DMS 273 (cell line): ENCODE measurements around the gene GKN1.
"Not testable (repeated sequence)": the region's sequence is repeated elsewhere in the genome, so short reads cannot be mapped to it uniquely, and the experiment has no call there.

ENCODE experiments used
- DNase-seq: peaks from one replicate; lab custom pipeline; 2025; ENCODE audit not compliant: unreplicated experiment; lab: John Stamatoyannopoulos, UW

Gene GKN1, protein sequence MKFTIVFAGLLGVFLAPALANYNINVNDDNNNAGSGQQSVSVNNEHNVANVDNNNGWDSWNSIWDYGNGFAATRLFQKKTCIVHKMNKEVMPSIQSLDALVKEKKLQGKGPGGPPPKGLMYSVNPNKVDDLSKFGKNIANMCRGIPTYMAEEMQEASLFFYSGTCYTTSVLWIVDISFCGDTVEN

DNA sequence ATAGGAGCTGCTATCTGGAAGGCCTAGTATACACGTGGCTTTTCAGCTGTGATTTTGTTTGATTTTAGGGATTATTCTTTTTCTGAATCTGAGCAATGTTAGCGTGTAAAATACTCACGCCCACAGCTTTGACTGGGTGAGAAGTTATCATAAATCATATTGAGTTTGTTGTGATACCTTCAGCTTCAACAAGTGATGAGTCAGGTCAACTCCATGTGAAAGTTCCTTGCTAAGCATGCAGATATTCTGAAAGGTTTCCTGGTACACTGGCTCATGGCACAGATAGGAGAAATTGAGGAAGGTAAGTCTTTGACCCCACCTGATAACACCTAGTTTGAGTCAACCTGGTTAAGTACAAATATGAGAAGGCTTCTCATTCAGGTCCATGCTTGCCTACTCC, at the start of gene GKN1:
Gene GKN1 (plus strand): TSS at position 386 of the 400 bp plus-strand sequence. CDS start 42 bp downstream, outside the sequence.
- DNase-seq = no peak

DNA sequence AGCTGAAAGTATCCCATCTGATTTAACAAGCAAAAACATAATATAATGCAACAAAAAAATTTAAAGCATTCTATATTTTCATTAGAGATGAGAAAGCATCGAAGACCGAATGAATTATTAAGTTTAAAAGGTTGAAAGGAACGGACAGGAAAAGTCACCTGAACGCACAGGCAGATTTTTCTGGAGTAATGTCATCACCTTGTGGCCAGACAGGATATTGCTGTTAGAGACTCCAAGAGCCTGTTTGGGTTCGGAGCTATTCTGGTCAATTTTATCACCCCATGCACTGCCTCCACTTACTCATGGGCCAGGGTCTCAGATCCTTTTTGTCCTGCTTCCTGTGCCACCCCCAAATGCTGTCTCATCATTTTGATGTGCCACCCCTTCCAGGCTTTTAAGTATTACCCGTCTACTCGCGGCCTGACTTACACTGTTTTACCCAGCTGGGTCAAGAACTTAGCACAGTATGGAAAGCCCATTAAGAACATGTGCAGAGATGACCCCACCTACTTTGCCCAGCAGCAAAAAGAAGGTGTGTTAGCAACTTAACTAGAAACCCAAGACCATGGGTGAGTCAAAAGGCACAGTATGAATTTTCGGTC, 49.0 kb upstream of the GKN1 start:
- DNase-seq = peak; percentile 73

DNA sequence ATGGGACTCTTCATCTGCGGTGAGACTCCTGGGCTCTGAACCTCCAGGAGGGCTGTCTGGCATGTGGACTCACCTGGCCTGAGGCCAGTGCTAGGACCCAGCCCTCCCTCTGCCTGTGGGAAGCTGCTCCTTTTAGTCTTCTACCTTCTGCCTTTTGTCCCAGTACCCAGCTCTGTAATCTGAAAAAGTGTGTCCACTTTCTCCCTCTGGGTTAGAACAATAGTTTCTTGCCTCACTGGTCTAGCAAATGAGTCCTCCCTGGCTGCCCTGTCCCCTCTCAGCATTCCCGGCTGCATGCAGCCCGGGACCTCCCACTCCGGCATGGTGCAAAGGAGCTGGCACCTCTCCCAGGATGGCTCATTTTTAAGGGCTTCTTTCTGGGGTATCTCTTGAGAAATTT, 47.6 kb upstream of the GKN1 start:
- DNase-seq = peak; percentile 45

DNA sequence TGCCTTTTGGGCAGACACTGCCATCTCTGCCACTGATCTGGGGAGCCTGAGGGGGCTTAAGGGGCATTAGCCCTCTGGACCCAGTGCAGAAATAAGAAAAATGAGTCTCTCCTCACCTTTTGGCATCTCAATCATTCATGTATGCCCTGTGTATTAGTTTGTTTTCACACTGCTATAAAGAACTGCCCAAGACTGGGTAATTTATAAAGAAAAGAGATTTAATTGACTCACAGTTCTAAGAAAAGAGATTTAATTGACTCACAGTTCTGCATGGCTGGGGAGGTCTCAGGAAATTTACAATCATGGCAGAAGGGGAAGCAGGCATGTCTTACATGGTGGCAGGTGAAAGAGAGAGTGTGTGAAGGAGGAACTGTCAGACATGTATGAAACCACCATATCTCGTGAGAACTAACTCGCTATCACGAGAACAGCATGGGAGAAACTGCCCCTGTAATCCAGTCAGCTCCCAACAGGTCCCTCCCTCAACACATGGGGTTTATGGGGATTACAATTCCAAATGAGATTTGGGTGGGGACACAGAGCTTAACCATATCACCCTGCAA, 43.2 kb upstream of the GKN1 start:
- no peak for DNase-seq

DNA sequence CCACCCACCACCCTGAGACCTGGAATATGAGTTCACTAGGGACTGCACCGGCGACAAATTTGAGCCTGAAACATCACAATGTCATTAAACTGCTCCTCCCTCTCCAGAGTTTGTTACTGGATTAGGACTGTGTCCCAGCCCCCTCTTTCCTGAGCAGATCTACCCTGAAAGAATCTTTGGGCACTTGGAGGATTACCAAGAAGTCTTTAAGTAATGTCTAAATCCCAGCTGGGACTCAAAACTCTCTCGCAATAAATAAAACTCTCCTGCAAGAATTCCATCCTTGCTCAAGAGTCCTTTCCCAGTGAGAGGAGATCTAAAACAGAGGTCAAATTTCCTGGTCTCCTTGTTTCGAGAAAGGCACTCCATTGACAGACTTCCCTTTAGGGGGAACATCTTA, 42.6 kb upstream of the GKN1 start:
- DNase-seq = no peak

DNA sequence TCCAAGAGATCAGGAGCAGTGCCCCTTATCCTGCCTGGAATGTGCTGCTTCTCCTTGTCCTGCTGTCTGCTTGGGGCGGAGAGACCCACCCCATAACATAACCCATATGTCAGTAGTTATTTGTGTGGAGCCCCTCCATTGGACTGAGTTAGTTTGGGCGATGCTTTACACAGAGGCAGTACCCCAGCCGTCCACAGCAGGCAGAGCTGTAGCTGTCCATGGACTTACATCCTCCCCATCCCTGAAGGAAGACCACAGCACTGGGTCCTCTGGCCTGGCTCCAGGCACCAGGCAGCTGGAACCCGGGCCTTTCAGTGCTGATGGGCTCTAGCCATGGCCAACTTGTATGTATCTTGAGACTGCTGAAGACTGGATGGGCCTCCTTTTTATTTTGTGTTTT, 42.0 kb upstream of the GKN1 start:
- DNase-seq = no peak

DNA sequence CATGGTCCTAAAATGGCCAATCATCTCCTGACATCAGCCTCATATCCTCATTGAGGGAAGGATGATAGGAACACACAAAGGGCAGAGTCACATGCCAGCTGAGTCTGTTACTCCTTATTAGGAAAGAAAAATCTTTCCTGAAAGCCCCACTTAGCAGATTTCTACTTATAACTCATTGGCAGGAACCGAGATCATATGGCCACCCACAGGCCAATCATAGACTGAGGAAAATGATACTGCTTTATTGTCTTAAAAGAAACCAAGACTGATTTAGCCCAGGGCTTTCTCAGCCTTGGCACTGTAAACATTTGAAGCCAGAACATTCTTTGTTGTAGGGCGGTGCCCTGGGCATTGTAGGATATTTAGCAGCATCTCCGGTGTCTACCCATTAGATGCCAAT, 40.4 kb upstream of the GKN1 start:
- no peak for DNase-seq

DNA sequence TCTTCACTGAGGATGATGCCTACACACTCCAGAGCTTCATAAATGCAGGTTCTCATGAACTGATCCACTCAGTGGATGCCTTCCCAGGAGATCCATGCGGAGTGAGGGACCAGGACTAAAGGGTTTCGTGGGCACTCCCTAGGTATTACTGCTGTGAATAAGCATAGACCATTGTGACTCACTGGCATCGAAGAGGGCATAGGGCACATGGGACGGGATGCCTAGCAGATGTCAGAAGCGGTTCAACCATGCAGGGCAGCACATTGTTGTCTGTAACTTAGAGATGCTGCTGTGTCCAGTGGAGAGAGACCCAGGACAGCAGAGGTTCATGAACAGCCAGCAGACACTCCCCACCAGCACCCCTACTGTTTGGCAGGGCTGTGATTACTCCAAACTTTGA, 39.0 kb upstream of the GKN1 start:
- no peak for DNase-seq

DNA sequence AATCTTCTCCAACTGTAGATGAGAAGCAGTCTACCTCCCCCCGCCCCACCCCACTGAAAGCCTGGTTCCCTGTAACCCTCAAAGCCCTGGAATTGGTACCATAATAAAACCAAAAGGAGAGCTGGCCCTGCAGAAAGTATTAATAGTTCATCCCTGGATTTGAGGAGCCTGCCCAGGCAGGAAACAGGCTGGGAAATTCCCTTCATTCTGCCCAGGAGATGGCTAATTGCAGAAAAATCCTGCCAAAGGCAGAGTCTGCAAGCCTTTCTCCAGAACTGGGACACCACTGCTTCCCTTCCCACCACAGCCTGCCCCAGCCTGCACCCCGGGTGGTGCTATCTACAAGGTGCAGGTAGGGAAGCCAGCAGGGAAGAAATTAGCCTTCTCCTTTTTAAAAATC, 38.0 kb upstream of the GKN1 start:
- no peak for DNase-seq

DNA sequence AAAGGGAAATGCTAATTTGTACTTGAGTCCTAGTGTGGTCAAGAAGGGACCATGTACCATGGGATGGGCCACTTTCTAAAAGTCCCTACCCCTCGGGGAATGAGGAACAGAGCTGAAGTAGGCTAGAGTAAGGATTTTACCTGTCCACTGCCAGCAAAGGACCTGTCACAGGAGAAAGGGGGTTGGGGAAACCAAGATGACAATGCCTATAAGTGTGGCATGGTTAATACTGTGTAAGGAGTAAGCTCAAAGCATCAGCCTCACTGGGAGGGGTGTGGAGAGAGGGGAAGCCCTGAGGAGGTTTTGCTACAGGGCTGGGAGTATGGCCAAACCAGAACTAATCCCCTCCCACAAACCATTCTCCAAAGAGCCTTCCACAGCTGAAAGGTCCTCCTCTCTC, 37.5 kb upstream of the GKN1 start:
- no peak for DNase-seq

DNA sequence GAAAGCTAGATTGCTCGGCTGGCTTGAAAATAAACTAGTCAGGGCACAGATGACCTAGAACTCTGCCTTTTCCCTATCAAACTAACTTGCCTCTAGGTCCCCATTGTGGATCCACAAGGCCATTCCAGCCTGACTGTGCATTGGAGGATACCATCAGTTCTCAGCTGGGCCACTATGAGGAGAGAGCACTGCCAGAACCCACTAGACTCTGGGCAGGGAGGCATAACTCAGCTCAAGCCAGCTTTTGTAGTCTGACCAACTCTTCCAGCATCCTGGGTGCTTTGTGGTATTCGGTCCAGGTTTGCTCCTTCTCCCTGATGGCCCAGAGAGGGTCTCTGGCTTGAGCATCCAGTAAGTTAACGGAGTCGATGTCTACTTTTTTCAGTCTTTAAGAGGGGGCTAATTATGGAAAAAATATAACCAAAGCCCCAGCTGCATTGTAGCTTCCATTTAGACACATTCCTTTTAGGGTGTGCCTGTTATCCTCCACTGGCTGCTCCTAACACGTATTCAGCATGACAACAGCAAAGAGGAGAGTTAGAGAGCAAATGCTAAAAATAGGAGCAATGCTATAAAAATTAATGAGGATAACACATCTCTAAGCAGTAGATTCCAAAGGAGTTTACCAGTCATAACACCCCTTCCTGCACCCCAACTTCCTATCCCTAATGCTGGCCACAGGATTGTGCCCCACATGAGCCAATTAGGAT, 36.9 kb upstream of the GKN1 start:
- no peak for DNase-seq

DNA sequence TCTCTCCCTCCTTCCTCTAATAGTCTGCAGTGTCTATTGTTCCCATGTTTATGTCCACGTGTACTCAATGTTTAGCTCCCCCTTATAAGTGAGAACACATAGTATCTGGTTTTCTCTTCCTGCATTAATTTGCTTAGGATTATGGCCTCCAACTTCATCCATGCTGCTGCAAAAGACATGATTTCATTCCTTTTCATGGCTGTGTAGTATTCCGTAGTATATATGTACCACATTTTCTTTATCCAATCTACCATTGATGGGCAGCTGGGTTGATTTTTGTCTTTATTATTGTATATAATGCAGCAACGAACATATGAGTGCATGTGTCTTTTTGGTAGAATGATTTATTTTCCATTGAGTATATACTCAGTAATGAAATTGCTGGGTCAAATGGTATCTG, 35.5 kb upstream of the GKN1 start:
- DNase-seq = no peak

DNA sequence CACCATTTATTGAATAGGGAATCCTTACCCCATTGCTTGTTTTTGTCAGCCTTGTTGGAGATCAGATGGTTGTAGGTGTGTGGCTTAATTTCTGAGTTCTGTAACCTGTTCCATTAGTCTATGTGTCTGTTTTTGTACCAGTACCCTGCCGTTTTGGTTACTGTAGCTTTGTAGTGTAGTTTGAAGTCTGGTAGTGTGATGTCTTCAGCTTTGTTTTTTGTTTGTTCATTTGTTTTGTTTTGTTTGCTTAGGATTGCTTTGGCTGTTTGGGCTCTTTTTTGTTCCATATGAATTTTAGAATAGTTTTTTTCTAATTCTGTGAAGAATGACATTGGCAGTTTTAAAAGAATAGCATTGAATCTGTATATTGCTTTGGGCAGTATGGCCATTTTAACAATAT, 34.5 kb upstream of the GKN1 start:
- no peak for DNase-seq

DNA sequence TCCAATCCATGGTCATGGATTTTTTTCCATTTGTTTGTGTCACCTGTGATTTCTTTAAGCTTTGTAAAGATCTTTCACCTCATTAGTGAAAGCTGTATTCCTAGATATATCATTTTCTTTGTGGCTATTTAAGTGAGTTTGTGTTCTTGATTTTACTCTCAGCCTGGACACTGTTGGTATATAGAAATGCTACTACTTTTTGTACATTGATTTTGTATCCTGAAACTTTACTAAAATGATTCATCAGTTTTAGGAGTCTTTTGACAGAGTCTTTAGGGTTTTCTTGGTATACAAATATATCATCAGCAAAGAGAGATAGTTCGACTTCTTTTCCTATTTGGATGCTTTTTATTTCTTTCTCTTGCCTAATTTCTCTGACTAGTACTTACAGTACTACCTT, 34.1 kb upstream of the GKN1 start:
- no peak for DNase-seq

DNA sequence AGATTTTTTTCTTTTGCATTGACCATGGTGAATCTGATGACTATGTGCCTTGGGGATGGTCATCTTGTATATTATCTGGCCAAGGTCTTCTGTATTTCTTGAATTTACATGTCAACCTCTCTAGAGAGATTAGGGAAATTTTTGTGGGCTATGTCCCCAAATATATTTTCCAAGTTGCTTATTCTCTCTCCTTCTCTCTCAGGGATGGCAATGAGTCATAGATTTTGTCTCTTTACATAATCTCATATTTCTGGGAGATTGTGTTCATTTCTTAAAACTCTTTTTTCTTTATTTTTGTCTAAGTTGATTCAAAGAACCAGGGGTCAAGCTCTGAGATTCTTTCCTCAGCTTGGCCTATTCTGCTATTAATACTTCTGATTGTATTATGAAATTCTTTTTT, 31.6 kb upstream of the GKN1 start:
- no peak for DNase-seq

DNA sequence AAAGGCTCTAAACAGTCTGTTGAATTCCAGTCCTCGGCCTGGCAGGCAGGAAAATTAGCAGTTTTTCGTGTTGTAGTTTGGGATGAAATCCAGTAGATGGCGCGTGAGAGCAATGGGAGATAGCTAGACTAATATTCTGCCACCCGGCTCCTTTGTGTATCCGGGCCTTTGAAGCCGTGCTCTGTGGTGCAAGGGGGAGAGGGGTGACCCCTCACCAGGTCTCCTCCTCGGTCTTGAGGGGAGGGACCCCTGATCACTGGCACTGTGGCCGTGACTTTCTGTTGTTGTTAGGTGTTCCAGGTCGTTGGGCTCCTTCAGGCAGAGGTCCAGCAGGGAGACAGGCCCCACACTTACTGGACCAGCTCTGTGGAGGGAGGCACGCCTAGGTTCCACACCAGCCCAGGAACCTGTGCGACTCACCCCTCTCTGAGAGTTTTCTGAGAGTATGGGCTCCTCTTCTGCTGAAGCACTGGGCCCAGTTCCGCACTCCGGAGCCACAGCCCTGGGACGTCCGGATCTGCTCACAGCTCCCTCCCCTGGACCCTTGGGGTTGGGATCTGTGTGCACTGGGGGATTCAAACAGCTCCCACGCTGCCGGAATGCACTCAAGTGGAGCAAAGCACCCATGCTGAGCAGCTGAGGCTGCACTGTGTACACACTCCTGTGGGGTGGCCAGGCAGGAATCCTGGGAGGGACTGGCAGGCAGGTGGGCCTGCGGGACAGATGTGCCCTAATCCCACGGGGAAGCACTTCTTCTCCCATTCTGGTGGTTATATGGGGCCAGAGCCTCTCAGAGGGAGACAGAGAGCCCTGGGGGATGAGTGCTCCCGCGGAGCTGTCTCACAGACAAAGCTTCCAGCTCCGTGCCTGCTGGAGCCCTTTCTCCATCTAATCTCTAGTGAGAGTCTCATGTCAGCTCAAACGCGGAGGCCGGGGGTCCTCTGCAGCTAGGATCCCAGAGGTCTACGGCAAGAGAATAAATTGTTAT, 30.6 kb upstream of the GKN1 start:
- peak; percentile 88 for DNase-seq

DNA sequence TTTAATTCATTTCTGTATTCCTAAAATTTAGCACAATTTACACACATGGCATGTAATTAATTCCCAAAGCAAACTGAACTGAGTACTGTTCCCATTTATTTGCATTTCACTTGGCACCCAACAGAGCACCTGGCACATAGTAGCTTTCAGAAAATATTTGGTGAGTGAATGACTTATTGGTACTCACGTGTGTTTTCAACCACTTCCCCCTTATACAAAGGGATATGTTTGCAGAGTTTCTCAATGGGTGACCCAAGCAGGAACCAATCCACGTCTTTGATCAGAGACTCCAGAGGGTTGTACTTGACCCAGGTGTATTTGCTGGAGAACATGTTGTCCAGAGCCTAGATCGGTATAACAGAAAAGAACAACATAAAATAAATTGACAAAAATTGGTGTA, 28.3 kb upstream of the GKN1 start:
- DNase-seq = no peak

DNA sequence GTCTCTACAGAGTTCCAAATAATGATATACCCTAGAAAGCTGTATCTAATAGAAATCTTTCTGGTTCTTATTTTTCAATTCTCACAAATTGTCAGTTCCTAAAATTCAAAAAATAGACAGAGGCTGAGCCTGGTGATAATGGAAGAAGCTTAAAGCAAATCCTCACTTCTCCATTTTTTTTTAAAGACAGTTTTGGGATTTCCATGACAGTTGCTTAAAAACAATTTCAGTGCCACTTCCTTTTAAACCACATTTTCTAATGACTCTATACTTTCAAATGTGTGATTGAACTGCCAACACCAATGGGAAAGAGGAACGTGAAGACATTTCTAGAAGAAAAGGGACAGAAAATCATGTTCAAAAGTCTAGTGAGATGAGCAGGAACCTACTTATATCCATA, 25.7 kb upstream of the GKN1 start:
- DNase-seq = no peak

DNA sequence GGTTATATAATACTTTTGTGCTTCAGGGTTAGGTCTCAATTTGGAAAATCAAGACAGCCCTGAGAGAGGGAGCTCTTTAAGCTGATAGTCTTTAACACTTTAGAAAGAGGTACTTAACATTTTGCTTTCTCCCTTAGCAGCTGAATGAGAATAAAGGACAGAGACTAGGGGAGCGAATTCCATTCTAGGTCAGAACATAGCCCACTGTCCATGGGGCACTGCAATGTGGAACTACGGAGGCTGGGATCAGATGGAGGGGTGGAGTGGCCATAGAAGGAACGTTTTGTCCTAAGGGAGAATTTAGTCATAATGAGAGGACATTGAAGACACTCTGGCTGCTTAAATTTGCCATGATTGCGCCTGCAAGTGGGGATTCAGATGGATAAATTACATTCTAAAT, 22.5 kb upstream of the GKN1 start:
- no peak for DNase-seq

DNA sequence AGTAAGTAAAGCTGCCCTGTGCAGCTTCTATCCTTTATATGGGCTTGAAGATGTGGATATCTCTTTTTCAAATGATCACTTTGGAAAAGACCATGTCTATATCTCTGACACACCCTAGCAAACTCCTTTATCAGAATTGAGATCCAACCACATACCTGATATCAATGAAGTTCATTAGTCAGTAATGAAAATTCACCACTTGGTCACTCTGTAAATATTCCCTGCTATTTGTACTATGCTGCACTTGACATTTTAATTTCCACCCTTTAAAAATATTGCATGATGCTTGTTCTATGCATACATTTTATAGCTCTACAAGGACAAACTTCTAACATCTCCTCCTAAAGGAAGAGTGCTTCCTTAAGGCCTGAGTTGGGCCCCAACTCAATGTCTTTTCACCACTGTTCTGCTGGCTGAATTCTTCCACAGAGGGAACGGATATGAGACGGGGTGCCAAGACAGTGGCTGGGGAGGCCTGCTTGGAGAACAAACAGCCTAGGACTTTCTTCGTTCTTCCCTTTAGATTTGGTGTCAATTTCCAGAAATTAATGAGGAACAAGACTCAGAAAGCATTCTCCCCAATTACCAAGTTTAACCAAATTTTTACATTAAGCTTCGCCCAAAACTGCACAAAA, 21.4 kb upstream of the GKN1 start, which contains the start of gene GKN2:
Gene GKN2 (minus strand): TSS at position 7 of the 635 bp plus-strand sequence. CDS start 32 bp downstream, outside the sequence.
- no peak for DNase-seq

DNA sequence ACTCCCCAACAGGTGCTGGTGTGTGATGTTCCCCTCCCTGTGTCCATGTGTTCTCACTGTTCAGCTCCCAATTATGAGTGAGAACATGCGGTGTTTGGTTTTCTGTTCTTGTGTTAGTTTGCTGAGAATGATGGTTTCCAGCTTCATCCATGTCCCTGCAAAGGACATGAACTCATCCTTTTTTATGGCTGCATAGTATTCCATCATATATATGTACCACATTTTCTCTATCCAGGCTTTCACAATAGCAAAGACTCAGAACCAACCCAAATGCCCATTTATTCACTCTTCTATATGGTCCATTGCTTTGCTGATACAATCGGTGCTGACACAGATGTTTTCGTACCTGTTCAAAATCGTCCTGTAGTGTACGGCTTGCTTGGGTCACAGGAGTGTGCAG, 19.0 kb upstream of the GKN1 start:
- DNase-seq = not testable (repeated sequence)
